Heart right ventricle (tissue), 16 donors: ENCODE results near the gene FFAR4. TPM values are rescaled to one million over a fixed set of nuclear protein-coding genes. Genes with fewer than 3 reads are reported as not detected.
A peak's percentile ranks its signal among the peaks of the same experiment; 100 is the strongest.

Experiments used
- ATAC-seq, 8 donors: fragments of 200-7000 bp; cut with Tn5 transposase; one replicate each; pipeline ENCODE4 v1.9.1; 2020; ENCODE audit warnings: mild to moderate bottlenecking in 8 of 8, moderate library complexity in 8 of 8, moderate number of reproducible peaks in 1 of 8
- DNase-seq, 2 donors: peaks; one replicate each; pipeline ENCODE4 v3.0.0-alpha.2; 2020
- H3K27ac ChIP-seq, 10 donors: fragments of 200-600 bp; sonication (generic) in 2 of 10; one replicate each; pipeline versions ENCODE4 v1.5.0 to v1.8.0; 2020 to 2022; ENCODE audit warnings: mild to moderate bottlenecking in 3 of 10
- H3K27me3 ChIP-seq, 7 donors: fragments of 200-600 bp; one replicate each; pipeline ENCODE4 v1.8.0; 2021 to 2022; ENCODE audit warnings: mild to moderate bottlenecking in 2 of 7
- H3K36me3 ChIP-seq, 9 donors: fragments of 200-600 bp; sonication (generic) in 1 of 9; one replicate each; pipeline versions ENCODE4 v1.5.0 to v1.8.0; 2020 to 2022; ENCODE audit warnings: mild to moderate bottlenecking in 2 of 9
- H3K4me1 ChIP-seq, 9 donors: fragments of 200-600 bp; sonication (generic) in 1 of 9; one replicate each; pipeline versions ENCODE4 v1.5.0 to v1.8.0; 2020 to 2022; ENCODE audit warnings: mild to moderate bottlenecking in 4 of 9
- H3K4me3 ChIP-seq, 10 donors: fragments of 200-600 bp; sonication (generic) in 2 of 10; one replicate each; pipeline versions ENCODE4 v1.5.0 to v1.8.0; 2020 to 2022; ENCODE audit warnings: mild to moderate bottlenecking in 7 of 10, moderate library complexity in 2 of 10
- H3K9me3 ChIP-seq, 11 donors: fragments of 200-600 bp in 10 of 11; sonication (generic) in 2 of 11; one replicate each; pipeline versions ENCODE4 v1.5.0 to v1.8.0; 2013 to 2022; ENCODE audit warnings: mild to moderate bottlenecking in 2 of 11, control low read depth in 1 of 11, moderate library complexity in 1 of 11
- CTCF ChIP-seq, 9 donors: fragments of 200-600 bp; sonication (generic) in 2 of 9; IDR thresholded peaks; one replicate each; pipeline versions ENCODE4 v1.5.0 to v1.8.0; 2021 to 2022; ENCODE audit warnings: antibody characterized with exemption in 9 of 9, mild to moderate bottlenecking in 5 of 9, moderate library complexity in 1 of 9
- WGBS, 2 donors: extraction: QIAGEN DNeasy Blood & Tissue Kit; methylation state at CpG; one replicate each; pipeline ENCODE4 v1.1.7; 2013; ENCODE audit warnings: inconsistent platforms in 1 of 2; 5-methylcytosine and 5-hydroxymethylcytosine counted together
- intact Hi-C, 10 donors: fragments of 100-400 bp; cut with DNase I; formaldehyde crosslinking; loops; one replicate each; pipeline versions ENCODE4 v1.11.1 to v1.14.2; 2022
- polyA plus RNA-seq, 2 donors: library from polyadenylated mRNA; stranded (reverse); fragments of 200-250 nt; gene quantifications; one replicate each; pipeline ENCODE4 v1.2.3, GENCODE V29; 2013
- total RNA-seq, 10 donors: library from RNA; stranded (reverse); fragmentation: NEBNext Ultra II Directional in 3 of 10; extraction: Animal tissue kit (Norgen Biotek cat#: 25700) in 3 of 10; gene quantifications; one replicate each; pipeline versions ENCODE4 v1.2.1 to v1.2.4, GENCODE V29; 2021 to 2023
- donor health status: Arrhythmogenic right ventricular cardiomyopathy.
- donor health status: ischemic (EF 13 %, LVEDD 7.1; RV severe dilation, severe dysfunction).
- donor health status: healthy with polysubstance abuse.
- donor health status: DM: no; HTN: yes; CAD: no.
- donor health status: DM: no; HTN: no; CAD: no.
- donor health status: ischemic (EF 25% LVEDD 6.9; RV normal size, moderate dysfunction).
- donor health status: ischemic (EF 25% LVEDD 5.7; RV mildly dilated, moderate dysfunction).
- donor health status: healthy.
- donor health status: DM: yes; HTN: yes; CAD: no.
- donor health status: Ischemic cardiomyopathy.
- donor health status: ischemic (EF 35%, LVEDD 5.7; RV mildly dilated, moderate dysfunction).
- donor health status: nonischemic (EF 11% LVEDD 7.7; RV severe dilation, severe dysfunction).
- donor health status: DM: yes; HTN: yes; CAD: no.
- donor health status: PGD.
- donor health status: ischemic (EF 29% LVEDD 5.4; RV normal size, mild dysfunction).
- donor health status: nonischemic (EF 23%, LVEDD 6.1; RV moderate dilation, normal function).

The FFAR4 gene
- total and polyA plus RNA-seq, 12 donors, result 0.07 to 0.37 (median 0.12) TPM; not detected in 6

GRCh38 chr10:93601774-93602162 lies 35.3 kb downstream of the FFAR4 start:
- DNase-seq (no peak), ATAC-seq (no peak)
- no peaks in the 10 kb centered on the region for H3K36me3 ChIP-seq
- WGBS, 2 donors, result 4 to 10% methylated on average over 7 of the region's 7 CpGs
- peak overlapping the region in 1 of 10 donors; percentile 34 for H3K4me3 ChIP-seq
- H3K27ac ChIP-seq, result no peak overlapping the region
- no peak for TF ChIP-seq CTCF (IDR thresholded peaks at IDR 0.05)
- no peaks in the 10 kb centered on the region for H3K9me3 ChIP-seq
- peaks cover 0 to 15% (median 8%) of the 10 kb centered on the region in 9 donors for H3K4me1 ChIP-seq
- intact Hi-C loops, result no loop called here
- peaks cover 0 to 68% (median 64%) of the 10 kb centered on the region in 7 donors for H3K27me3 ChIP-seq

GRCh38 chr10:93603023-93603422 lies 36.6 kb downstream of the FFAR4 start:
- no peak for ATAC-seq
- H3K36me3 ChIP-seq, result no peaks in the 10 kb centered on the region
- no peak for DNase-seq
- H3K27me3 ChIP-seq, result peaks cover 0 to 72% (median 64%) of the 10 kb centered on the region in 7 donors
- H3K9me3 ChIP-seq, result peaks cover 0 to 8% (median 0%) of the 10 kb centered on the region in 11 donors
- 87 to 90% methylated on average over 2 of the region's 2 CpGs for WGBS, 2 donors
- no peak for TF ChIP-seq CTCF (IDR thresholded peaks at IDR 0.05)
- peaks cover 0 to 15% (median 8%) of the 10 kb centered on the region in 9 donors for H3K4me1 ChIP-seq
- no peak overlapping the region for H3K4me3 ChIP-seq
- intact Hi-C loops, result no loop called here
- H3K27ac ChIP-seq, result no peak overlapping the region

- H3K27ac ChIP-seq, result no peak overlapping the region
- no peak for DNase-seq
- H3K9me3 ChIP-seq, result peaks cover 0 to 9% (median 0%) of the 10 kb centered on the region in 11 donors
- no peak for TF ChIP-seq CTCF (IDR thresholded peaks at IDR 0.05)
- H3K4me3 ChIP-seq, result no peak overlapping the region
- peaks cover 0 to 15% (median 8%) of the 10 kb centered on the region in 9 donors for H3K4me1 ChIP-seq
- 52 to 73% methylated on average over 2 of the region's 2 CpGs for WGBS, 2 donors
- ATAC-seq, result no peak
- H3K36me3 ChIP-seq, result no peaks in the 10 kb centered on the region
- H3K27me3 ChIP-seq, result peaks cover 0 to 75% (median 61%) of the 10 kb centered on the region in 7 donors
- intact Hi-C loops, result no loop called here
Observed at GRCh38 chr10:93604146-93604545, 37.7 kb downstream of the FFAR4 start.

GRCh38 chr10:93608421-93608820 lies 42.0 kb downstream of the FFAR4 start:
- no peaks in the 10 kb centered on the region for H3K36me3 ChIP-seq
- ATAC-seq (no peak), DNase-seq (no peak)
- TF ChIP-seq CTCF (IDR thresholded peaks at IDR 0.05), result no peak
- intact Hi-C loops, result no loop called here
- peaks cover 0 to 42% (median 31%) of the 10 kb centered on the region in 7 donors for H3K27me3 ChIP-seq
- H3K4me3 ChIP-seq, result no peak overlapping the region
- H3K27ac ChIP-seq, result no peak overlapping the region
- no peaks in the 10 kb centered on the region for H3K4me1 ChIP-seq
- 87 to 89% methylated on average over 3 of the region's 3 CpGs for WGBS, 2 donors
- peaks cover 0 to 9% (median 0%) of the 10 kb centered on the region in 11 donors for H3K9me3 ChIP-seq
